GM19397 (cell line): ENCODE data around the gene AHRR.
"Not testable (repeated sequence)": the region's sequence is repeated elsewhere in the genome, so short reads cannot be mapped to it uniquely, and the experiment has no call there.

Experiments used
- ATAC-seq: cut with Tn5 transposase; IDR thresholded peaks from one replicate; pipeline ENCODE4 v1.9.1; 2021; ENCODE audit warnings: mild to moderate bottlenecking, moderate library complexity; ENCODE audit not compliant: unreplicated experiment

AHRR gene

GRCh38 chr5:362978-363765 lies 41.7 kb downstream of the AHRR start:
- ATAC-seq: no peak

GRCh38 chr5:364497-364896 lies 43.0 kb downstream of the AHRR start:
- ATAC-seq: no peak

- no peak for ATAC-seq
Observed at GRCh38 chr5:366541-367357, 45.2 kb downstream of the AHRR start.

DNA sequence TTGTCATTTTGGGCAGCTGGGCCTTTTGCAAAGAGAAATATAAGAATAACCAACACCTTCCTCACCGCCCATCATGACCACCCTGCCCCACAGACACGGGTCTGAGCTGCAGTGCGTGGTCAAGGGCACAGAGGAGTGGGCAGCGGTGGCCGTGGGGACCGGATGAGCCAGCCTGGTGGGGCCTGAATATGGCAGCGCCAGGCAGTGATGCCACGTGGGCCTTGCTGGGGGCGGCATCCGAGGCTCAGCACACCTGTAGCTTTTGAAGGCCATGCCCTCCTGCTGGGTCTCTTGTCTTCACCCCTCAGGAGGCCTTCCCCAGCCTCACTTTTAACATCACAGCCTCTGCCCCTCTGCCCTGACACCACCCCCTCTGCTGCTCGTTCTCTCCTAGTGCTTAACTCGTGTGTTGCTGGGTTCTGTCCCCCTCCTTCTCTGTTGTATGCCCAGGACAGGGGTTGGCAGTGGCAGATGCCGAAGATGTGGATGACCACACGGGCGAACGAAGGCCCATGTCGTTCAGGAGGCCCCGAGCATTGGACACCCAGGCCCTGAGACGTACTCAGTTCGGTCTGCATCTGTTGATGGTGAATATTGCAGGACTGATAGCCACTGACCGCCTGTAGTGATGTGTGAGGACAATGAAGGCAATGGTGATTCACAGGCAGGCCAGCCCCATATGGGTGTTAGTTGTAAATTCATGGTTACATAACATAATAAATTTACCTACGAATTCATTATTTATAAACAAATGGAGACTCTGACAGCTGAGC lies 46.0 kb downstream of the AHRR start:
- no peak for ATAC-seq

DNA sequence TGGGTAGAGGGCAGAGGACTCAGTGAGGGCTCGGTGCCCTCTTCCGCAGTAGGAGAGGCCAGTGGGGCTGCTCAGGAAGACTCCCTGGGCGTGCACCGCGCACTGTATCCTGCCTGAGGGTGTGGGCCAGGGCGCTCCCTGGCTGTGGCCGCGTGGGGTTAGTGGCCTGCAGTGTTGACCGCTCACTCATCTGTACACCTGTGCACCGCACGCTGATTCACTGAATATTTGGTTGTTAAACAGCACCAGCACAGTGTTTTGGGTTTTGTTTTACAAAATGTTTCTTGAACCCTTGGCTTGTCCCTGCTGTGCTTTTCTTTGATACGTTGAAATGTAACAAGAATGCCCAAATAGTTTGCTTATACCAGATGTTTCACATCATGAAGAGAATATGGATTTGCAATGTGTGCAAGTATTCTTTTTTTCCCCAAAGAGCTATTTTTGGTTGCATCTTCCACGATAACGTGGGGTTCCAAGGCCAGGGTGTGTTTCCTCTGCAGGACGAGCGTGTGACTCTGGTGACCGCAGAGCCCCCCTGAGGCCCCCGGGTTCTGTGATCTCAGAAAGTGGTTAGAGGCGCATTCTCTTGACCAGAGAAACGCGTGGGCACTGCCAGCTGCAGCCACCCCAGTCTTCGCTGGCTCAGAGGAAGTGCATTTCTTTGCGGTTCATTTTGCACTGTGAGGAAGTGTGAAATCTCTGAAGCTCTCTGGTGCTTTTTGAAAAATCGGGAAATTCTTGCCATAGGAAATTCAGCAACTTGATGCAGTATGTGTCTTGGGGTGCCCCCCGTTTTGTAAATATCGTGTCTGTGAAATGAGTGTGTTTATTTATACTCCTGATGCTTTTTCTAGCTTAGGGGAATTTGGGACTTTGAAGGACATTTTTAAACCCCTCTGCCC lies 46.9 kb downstream of the AHRR start:
- ATAC-seq: peak; percentile 44

GRCh38 chr5:369151-369868 lies 47.8 kb downstream of the AHRR start:
- no peak for ATAC-seq

DNA sequence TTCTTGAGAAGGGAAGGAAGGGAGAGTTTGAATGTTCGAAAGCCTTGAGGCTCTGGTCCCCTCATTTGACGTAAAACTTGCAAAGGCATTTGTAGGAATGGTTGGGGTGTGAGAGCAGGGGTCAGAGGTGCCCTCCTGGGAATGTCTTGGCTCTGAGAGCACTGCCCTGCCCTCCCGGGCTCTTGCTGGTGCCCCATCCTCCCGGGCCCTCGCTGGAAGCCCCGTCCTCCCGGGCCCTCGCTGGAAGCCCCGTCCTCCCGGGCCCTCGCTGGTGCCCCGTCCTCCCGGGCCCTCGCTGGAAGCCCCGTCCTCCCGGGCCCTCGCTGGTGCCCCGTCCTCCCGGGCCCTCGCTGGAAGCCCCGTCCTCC lies 48.3 kb downstream of the AHRR start:
- not testable (repeated sequence) for ATAC-seq

- no peak for ATAC-seq
Observed at GRCh38 chr5:370311-370958, 48.9 kb downstream of the AHRR start.

- ATAC-seq: no peak
Observed at GRCh38 chr5:370959-371810, 49.7 kb downstream of the AHRR start.

DNA sequence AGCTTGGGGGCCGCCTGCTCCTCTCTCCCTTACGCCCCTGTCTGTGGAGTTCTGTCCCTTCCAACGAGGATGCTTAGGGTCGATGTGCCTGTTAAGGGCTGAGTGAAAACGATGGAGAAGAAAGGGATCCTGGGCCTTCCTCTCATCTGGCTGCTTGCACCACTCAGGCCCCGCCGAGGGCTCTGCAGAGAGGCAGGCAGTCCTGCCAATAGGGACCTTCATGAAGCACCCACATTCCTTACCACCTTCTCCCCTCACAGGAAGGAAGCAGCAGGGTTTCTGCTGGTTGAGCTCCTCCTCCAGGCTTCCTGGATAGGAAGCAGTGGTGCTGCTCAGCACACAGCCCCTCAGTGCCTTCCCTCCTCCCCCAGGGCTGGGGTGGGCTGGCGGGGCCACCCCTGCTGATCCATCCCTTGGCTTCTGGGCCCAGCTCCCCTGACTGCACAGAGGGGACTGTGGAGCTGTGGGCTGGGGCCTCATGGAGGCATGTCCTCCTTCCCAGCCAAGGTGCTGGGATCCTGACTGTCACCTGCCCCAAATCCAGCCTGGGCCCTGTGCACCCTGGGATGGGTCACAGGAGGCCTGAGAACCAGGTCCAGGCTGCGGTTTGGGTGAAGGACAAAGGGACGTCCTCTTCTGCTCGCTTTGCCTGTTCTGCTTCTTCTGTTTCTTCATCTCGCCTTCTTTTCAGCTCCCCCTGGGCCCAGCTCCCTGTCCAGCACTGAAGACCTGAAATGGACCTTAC lies 50.5 kb downstream of the AHRR start:
- ATAC-seq: no peak

- no peak for ATAC-seq
Observed at GRCh38 chr5:372556-372995, 51.1 kb downstream of the AHRR start.

DNA sequence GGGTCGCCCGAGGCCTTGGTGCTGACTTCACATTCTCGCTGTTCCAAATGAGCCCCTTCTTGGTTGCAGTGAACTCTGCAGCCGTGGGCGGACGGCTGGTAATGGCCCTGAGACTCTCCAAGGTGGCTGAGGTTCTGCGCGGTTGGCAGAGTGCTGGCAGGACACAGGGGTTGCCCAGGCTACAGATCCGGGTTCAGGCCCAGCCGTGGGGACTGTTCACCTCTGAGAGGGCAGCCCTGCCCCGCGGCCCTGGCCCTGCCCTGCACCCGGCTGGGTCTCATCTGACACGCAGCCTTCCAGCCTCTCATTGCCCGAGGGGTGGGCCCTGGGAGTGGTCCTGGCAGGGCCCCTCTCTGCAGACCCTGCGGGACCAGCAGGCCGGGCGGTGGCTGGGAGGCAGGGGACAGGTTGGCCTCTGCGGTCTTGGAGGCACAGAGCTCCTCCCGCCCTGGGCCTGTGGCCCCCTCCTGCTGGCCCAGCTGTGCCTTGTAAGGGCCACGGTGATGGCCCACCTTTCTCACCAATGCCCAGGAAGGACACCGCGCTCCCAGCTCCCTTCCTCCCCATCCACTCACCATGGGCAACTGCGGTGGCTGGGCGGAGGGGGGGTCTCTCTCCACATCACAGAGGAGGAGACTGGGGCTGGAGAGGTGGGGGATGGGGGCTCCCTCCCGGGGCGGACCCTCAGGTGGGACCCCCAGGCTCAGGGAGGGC lies 51.6 kb downstream of the AHRR start:
- ATAC-seq: no peak

DNA sequence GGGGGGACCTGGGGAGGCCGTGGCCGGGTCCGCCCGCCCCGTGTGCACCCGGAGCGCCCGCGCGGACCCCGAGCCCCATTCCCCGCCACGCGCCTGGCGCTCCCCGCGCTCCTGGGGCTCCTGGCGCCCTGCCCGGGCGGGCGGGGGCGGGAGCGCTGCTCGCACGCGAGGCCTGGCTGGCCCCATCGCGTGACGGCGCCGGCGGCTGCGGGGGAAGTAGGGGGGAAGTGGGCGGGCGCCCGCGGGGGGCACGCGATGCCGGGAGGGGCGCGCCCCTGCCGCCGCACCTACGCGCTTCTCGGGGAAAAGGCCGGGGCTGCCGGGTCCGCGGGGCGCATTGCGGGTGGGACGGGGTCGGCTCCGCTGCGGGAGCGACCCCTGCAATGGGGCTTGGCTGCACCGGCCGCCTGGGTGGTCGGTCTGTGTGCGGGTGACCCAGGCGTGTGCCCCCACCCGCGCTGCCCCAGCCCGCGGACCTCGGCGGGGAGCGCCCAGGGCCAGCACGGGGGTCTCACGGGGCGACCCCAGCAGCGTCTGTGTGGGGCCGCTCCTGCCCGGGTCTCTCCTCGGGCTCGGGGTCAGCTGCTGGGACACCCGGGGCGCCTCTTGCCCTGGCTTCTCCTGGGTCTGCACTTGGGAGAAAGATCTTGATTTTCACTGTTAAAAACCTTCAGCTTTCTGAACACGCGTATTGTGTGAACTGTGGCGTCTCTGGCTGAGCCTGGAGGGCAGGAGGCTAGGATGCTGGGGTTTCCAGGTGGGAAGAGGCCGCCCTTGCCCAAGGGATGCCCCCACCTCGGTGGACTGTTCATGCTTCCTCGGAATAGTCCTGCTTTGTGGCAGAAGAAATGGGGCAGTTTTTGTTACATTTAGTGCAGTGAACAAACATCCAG lies 52.4 kb downstream of the AHRR start:
- no peak for ATAC-seq

DNA sequence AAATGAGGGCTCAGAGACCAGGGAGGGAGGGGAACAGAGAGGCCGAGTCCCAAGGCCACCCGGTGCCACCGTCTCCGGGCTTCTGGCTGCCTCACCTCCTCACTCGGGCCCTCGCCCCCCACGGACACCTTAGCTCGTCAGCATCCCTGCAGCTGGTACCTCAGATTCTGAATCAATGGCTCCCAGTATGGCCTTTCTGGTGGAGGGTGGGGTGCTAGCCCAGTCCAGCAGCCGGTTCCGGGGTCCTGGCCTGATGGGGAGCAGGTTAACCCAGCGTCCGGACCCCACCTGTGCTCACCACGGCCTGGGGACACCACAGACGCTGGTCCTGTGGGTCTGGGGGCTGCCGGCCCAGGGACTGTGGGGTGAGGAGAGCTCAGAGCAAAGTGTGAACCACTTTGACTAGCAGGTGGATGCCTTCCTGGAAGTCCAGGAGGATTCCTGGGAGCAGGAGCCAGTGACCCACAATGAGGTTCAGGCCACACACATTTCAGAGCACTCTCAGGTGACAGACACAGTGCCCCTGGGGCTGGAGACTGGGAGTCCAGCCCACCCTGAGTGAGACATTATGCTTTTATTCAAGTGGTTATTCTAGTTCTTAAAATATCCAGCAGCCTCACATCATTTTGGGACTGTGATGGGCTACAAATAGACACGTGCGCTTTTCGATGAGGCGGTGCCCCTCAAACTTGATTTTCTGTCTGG lies 53.3 kb downstream of the AHRR start:
- ATAC-seq: no peak

DNA sequence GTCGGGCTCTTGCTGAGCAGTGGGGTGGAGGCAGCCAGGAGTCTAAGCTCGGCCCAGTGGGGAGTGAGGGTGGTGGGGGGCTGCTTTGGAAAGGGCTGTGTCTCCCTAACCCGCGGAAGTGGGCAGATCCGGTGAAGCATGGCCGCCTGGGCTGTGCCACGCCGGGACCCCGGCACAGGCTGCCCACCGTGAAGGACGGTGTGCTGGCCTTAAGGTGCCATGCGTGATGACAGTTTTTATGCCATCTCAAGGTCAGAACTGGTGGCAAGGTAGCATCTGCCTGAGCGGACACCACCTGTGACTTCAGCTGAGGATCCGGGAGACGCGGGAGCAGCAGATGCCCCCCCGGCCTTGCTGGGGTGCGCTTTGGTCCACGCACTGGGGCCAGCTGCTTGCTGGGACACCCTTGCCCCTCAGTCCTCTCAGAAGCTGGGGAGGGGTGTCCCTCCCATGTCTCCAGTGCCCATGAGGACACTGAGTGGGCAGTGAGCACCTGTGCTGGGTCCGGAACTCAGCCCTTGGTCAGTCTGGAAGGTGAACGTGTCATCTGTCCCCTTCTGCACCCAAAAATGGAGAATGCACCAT lies 53.9 kb downstream of the AHRR start:
- no peak for ATAC-seq
